OCI-LY7 (cell line): ENCODE results near the gene SHOX.

Source experiments
- EZH2phosphoT487 ChIP-seq: fragments of 200-600 bp; sonication (generic); IDR thresholded peaks from 2 replicates; pipeline ENCODE4 v1.6.1; 2018; ENCODE audit warnings: low read depth, borderline replicate concordance, mild to moderate bottlenecking, mixed run types, antibody characterized with exemption, low read length, moderate library complexity, mixed read lengths
- TF ChIP-seq, protein P1 (sequence below): fragments of 200-600 bp; sonication (generic); conservative IDR thresholded peaks from 2 replicates; pipeline ENCODE4 v1.5.1; 2014; ENCODE audit warnings: mild to moderate bottlenecking, antibody characterized with exemption, low read length, moderate library complexity, mixed read lengths

DNA sequence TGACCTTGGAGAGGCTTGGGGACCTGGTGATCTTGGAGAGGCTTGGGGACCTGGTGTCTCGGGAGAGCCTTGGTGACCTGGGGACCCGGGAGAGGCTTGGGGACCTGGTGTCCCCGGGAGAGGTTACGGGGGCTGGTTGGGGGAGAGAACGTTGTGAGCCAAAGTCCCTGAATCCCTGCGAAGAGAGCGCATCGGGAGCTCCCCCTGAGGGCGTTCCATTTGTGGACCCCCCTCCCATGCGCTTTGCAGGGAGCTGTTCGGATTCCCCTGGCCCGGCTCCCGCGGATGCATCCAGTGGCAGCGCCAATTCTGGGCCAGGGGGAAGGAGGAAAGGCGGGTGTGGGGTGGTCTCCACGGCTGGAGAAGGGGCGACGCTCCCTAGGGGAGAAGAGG is 13.3 kb downstream of the SHOX start:
- TF ChIP-seq, protein P1, sequence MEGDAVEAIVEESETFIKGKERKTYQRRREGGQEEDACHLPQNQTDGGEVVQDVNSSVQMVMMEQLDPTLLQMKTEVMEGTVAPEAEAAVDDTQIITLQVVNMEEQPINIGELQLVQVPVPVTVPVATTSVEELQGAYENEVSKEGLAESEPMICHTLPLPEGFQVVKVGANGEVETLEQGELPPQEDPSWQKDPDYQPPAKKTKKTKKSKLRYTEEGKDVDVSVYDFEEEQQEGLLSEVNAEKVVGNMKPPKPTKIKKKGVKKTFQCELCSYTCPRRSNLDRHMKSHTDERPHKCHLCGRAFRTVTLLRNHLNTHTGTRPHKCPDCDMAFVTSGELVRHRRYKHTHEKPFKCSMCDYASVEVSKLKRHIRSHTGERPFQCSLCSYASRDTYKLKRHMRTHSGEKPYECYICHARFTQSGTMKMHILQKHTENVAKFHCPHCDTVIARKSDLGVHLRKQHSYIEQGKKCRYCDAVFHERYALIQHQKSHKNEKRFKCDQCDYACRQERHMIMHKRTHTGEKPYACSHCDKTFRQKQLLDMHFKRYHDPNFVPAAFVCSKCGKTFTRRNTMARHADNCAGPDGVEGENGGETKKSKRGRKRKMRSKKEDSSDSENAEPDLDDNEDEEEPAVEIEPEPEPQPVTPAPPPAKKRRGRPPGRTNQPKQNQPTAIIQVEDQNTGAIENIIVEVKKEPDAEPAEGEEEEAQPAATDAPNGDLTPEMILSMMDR = no peak
- no peak for TF ChIP-seq EZH2phosphoT487
